Stimulated activated CD4-positive, alpha-beta T cell treated with anti-CD3 and anti-CD28 coated beads, Interleukin-1b, Interleukin-23, amount 100 ng/mL, for 48 hours (primary cell): ENCODE measurements around the gene CBLL1.

Source experiments
- DNase-seq: peaks from one replicate; pipeline ENCODE4 v3.0.0-alpha.2; 2020

CBLL1 gene, protein sequence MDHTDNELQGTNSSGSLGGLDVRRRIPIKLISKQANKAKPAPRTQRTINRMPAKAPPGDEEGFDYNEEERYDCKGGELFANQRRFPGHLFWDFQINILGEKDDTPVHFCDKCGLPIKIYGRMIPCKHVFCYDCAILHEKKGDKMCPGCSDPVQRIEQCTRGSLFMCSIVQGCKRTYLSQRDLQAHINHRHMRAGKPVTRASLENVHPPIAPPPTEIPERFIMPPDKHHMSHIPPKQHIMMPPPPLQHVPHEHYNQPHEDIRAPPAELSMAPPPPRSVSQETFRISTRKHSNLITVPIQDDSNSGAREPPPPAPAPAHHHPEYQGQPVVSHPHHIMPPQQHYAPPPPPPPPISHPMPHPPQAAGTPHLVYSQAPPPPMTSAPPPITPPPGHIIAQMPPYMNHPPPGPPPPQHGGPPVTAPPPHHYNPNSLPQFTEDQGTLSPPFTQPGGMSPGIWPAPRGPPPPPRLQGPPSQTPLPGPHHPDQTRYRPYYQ

DNA sequence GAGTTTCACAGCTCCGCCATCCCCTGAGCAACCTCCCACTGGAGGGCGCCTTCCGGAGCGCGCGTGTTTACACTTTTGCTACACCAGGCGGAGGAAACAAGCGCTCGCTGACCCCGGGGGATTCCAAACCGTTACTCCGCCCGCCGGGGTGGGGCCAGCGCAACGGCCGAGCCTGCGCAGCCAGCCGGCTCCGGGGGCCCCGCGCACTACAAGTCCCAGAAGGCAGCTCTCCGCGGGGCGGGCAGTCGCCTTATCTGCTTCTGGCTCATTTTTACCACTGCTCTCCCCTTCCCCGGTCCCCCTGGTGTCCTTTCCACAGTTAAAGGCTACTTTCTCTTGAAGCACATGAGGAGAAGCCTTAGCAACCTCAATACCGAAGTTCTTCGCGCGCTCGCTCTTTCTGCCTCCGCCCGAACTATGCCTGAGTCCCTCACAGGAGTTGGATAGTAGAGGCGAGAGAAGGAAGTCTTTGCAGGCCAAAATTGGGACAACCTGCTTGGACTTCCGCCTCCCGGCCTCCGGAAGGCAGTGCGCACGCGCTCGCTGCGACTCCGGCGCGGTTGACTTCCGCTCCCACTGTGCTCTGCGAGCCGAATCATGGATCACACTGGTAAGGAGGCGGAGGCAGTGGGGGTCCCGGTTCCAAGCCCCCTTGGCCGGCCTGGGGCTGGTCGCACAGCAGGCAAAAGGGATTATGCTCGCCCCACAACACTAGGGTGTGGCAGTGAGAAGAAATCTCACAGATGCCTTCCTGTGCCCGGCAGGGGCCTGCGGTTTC is at the start of gene CBLL1:
TSS of gene CBLL1 (plus strand) at position 576 of the 778 bp plus-strand sequence. CDS start at position 598, 22 bp downstream.
- peak; percentile 97 for DNase-seq

DNA sequence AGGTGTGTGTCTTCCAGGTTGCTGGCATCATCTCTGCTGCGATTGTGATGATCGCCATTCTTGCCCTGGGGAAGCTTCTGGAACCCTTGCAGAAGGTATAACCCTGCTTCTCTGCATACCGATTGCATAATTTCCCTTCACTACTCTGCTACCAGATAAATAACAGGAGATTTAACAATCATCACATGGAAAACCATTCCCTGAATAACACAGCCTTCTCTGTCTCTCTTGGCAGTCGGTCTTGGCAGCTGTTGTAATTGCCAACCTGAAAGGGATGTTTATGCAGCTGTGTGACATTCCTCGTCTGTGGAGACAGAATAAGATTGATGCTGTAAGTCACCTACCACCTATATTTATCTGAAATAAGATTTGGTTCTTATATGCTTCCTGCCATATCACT is 49.6 kb upstream of the CBLL1 start:
- DNase-seq = no peak

DNA sequence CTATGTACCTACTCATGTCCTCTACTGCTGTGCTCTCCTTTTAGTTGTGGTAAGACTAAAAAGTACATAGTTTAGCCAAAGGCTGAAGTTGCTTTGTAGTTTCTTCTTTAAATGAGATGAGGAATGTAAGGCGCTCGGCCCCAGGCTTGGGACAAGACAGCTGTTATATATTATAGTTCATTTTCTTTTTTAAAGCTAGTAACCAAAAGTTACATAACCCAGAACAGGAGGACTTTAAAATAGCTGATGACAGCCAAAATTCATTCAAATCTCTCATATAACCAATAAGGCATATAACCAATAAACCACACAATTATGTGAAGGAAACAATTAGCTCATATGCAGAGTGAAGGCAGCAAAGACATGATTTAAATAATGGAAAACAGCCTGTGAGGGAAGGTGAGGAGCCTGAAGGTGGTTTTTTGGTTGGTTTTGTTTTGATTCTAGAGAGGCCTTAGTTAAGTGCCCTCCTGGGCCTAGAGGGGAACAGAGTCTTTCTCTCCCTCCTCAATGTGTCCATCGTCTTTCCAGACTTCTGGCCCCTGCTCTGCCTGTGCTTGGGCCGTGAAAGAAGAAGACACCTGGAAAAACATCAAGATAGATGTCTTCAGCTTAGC is 47.5 kb upstream of the CBLL1 start:
- DNase-seq = no peak

DNA sequence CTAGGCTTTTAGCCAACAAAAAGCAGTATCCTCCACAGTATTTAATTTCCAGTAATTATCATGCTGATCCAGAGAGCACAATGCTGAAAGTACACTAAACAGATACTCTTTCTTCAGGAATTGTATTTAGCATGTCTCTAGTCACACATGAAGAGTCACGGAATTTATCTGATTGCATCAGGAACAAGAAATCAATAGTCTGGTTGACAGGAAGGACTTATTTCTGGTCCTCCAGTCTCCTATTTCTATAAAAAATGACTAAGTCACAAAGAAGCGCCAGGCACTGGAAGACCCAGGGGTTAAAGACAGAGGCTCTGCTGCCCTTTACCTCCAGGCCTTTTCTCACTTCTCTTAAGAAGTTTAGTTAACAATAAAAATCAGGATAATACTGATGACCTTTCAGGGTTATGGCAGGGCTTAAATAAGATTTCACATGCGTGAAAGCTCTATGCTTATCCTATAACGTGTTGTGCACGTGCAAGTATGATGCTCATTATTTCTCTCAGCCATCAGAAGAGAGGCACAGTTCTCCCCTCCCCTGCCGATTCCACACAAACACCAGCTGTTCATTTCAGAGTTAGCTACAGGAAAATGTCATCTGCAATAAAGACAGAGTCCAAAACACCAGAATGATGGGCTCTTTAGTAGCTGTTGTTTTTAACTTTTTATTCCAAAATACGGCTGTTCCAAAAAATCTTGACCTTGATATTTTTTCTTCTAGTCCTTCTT is 46.5 kb upstream of the CBLL1 start:
- no peak for DNase-seq

DNA sequence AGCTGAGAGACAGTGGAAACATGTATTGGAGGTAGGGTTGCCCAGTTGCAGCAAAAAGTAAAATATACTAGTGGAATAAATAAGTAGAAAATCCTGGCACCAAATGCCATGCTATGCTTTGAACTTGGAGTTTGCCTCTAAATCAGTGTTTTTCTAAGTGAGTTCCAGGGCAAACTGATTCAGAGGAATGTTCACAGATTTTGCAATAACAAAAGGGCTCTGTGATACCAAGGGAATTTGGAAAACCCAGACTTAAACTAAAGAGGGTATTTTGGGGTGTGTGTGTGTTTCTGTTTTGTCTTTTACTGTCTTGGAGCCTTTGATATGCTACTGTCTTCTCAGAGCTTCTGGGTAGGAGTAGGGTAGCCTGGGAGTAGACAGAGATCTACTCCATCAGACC is 43.4 kb upstream of the CBLL1 start:
- DNase-seq = no peak

DNA sequence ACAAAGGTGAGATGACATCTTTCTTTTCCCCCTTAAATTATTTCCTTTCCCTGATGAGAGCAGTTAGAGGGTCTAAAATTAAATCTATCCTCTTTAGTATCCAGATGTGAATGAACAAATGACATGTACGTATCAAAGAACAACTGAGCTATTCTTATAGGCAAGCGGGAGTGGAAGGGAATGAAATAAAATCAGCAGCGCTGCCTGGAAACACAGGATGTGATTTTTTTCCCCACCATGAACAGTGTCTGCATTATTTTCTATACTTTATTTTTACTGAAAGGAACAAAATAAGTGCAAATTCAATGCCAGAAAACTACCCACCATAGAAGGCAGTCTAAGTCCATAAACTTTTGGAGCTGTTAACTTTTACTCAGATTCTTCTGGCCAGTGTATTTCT is 42.8 kb upstream of the CBLL1 start:
- DNase-seq = no peak

DNA sequence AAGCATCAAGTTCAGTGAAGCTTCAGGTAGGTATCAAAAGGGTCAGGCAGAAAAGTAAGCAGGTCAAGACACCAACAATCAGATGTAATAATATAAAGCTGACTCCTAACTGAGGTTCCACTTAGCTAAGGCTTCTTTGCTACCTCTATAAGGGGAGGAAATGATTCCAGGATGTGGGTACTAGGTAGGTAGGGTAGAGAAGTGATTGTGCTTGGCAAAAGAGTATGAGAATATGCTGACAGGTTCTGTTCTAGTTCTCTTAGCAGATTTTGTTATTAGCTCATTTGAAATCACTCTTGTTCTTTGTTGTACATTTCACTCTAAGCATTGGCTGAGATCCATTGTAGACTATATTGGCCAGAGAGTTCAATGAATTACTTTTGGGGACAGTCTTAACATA is 40.7 kb upstream of the CBLL1 start:
- no peak for DNase-seq

DNA sequence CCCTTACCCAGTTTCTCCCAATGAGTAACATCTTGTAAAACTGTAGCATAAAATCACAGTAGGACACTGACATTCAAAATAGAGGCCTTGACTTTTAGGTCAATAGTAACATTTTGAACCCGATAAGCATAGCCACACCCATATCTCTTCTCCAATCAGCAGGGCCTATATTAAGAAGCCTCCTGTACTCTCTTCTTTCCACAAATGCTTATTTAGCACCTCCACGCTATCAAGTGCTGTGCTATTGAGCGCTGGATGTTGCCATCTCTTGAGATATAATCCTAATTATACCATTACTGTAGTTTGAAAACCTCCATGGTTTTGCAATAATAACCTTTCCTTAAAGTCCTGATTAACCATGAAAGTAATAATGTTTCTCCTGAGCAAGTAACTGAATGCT is 40.1 kb upstream of the CBLL1 start:
- no peak for DNase-seq

DNA sequence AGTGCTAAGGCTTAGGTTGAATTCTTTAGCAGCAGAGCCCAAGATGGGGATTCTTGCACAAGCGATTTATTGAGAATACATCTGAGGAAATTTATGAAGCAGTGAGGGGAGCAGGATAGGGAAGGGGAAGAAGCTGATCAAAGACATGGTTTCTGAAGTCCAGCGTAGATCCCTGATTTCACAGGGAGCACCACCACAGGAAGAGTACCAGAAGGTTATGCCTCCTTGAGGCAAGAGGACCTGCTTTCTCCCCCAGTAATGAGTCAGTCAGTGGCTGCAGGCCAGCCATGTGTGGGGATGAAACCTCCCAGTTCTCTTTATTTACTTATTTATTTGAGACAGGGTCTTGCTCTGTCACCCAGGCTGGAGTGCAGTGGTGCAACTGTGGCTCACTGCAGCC is 35.0 kb upstream of the CBLL1 start:
- DNase-seq = no peak

DNA sequence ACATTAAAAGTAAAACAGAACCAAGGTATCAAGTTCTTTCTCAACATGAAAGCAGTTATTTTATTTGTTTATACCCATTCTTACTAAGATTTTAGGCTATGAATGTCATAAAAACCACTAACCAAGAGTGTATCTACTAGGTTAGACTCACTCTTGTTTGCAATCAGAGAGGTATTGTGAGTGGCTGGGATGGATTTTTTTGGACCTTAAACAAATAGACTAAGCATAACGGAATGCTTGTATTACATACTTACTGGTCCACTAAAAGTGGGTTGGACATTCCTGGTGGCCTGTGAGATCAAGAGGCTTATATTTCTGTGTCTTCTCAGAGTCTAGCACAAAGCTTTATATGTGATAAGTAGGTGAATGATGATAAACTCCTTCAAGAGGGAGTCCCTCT is 32.6 kb upstream of the CBLL1 start:
- DNase-seq = no peak

DNA sequence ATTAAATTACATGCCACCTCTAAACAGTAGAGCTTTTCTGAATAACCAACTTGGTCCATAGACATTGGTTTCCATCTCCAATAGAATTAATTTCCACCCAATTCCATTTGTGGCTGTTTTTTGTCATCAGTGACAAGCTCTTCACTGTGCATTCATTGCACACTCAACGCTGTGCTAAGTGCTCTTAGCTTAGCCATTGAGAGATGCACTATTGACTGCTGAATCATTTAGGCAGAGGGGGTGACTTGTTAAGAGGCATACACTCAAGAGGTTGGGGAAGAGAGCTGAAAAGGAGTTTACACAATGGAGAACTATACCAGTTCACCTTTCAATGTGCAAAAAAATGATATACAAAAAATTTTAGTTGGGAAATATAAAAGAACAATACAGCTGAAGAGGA is 31.9 kb upstream of the CBLL1 start:
- no peak for DNase-seq

DNA sequence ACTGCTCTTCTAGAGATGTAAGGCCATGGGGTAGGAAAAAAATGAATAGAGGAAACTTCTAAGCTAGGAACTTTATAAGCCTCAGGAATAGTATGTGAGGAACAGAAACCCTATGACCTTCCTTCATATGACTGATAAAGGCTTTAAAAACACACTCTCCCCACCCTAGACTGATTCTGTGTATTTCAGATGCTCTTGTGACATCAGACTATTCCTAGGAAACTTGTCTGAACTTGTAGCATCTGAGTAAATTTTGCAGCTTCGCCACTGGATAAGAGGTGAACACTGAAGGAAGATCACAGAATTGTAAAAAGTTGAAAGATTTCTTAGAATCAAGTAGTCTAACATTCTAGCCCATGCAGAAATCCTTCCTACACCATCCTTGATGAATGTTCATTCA is 31.0 kb upstream of the CBLL1 start:
- no peak for DNase-seq

DNA sequence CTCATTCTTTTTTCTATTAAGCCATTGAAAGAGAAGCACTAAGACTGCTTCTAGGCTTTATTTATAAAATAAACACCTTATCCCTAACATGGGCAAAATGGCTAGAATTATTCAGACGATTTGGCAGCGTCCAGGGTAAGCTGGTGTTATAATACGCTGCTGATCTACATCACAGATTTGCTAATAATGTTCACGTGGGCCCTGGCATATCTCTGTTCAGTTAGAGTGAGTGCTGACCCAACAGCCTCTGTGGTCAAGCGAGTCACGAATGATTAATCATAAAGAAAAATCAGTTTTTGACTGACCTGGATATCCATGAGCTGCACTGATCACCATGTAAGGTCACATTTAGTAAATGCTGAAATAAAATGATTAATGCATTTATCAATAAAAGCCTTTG is 28.4 kb upstream of the CBLL1 start:
- no peak for DNase-seq

DNA sequence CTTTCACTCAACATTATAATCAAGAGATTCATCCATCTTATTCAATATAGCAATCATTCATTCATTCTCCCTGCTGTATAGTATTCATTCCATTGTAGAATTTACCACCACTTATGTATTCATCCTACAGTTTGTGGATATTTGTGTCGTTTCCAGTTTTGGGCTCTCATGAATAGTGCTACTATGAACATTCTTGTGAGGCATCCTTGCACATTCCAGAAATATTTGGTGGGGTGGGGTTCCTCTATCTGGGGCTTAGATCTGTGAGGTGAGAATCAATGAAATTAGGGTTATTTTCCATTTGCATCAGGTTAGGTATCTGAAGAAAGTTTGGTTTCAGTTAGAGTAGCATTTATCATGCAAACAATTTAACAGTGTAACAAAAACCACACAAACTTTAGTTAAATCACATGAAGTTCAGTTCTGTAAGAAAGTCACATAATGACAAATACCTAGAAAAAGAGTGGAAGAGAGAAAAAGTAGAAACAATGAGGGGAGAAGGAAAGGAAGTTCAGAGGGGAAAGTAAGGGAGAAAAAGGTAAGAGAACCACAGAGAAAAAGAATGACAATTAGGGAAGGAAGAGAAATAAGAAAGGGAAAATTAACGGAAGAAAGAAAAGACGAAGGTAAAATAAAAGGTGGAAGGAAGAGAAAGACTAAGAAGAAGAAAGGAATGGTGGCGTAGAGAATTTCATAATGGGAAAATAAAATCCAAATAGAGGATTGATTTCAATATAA is 25.3 kb upstream of the CBLL1 start:
- no peak for DNase-seq

DNA sequence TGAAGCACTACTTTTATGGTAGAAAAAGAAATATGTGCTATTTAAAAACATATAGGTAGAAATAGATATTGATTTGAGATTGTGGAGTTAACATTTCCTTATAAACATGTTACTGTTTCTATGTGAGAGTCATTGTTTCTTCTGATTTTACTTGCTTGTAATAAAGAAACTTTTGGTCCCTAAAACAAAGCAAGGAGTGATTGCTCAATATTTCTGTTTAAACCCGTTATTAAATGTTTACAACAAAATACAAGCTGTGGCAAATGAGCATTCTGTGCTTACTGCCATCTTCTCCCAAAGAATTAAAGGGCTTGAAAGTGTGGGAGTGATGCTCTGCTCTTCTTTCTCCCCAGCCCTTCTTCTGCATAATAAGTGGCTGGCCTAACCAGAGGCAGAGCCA is 22.7 kb upstream of the CBLL1 start:
- DNase-seq = no peak

DNA sequence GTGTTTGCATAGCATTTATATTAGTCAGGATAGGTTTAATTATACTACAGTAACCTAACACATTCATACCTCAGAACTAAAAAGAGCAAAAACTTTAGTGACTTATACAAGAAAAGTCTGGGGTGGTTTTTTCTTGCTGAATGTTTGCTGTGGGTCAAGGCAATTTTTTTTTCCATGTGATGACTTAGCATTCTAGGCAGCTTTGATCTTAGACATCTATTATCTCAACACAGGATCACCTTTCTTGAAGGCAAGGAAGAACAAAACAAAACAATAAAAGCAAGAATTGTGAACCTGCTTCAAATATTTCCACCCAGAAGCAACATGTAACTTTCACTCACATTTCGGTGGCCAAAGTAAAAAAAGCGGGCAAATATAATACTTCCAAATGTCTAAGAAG is 20.7 kb upstream of the CBLL1 start:
- DNase-seq = no peak

DNA sequence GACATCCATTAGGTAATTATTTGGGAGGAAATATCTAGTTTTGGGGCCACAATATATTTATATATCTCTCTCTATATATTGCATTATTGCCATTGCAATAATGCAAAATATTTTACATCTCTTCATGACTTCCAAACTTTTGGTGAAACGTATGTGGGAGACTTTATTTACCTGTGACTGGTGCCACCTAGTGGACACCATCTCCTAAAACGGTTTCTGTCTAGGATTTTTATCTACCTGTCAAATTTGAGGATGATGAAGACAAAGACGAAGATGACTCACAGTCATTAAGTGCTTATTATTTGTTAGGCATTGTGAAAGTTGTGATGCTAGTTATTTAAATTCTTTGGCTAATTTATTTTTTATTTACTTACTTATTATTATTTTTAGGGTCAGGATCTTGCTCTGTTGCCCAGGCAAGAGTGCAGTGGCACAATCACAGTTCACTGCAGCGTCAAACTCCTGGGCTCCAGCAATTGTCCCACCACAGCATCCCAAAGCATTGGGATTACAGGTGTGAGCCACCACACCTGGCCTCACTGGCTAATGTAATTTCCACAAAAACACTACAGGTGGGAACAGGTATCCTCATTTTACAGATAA is 18.7 kb upstream of the CBLL1 start:
- DNase-seq = peak; percentile 38

DNA sequence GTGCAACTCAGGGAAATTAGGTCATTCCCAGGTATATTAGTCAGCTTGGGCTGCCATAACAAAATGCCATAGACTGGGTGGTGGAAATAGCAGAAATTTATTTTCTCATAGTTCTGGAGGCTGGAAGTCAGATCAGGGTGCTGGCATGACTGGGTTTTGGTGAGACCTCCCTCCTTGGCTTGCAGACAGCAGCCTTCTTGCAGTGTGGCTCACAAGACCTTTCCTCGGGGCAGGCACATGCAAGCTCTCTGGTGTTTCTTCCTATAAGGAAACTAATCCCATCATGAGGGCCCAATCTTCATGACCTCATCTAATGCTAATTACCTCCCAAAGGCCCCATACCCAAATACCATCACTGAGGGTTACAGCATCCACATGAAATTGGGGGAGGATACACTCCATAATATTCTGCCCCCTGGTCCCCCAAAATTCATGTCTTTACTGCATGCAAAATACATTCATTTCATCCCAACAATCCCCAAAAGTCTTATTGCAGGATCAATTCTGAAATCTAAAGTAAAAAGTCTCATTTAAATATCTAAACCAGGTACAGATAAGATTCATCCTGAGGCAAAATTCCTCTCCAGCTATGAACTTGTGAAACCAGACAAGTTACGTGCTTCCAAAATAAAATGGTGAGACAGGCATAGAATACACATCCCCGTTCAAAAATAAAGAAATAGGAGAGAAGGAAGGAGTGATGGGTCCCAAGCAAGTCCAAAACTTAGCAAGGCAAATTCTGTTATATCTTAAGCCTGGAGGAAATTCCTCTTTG is 17.4 kb upstream of the CBLL1 start:
- no peak for DNase-seq

DNA sequence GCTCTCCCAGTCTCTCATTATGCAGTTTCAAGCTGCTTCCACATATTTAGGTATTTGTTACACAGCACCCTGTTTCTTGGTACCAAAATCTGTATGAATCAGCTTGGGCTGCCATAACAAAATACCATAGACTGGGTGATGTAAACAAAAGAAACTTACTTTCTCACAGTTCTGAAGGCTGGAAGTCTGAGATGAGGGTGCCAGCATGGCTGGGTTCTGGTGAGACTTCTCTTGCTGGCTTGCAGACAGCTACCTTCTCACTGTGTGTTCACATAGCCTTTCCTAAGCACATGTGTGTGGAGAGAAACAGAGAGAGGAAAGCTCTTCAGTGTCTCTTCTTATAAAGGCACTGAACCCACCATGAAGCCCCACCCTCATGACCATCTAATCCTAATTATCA is 15.7 kb upstream of the CBLL1 start:
- no peak for DNase-seq

DNA sequence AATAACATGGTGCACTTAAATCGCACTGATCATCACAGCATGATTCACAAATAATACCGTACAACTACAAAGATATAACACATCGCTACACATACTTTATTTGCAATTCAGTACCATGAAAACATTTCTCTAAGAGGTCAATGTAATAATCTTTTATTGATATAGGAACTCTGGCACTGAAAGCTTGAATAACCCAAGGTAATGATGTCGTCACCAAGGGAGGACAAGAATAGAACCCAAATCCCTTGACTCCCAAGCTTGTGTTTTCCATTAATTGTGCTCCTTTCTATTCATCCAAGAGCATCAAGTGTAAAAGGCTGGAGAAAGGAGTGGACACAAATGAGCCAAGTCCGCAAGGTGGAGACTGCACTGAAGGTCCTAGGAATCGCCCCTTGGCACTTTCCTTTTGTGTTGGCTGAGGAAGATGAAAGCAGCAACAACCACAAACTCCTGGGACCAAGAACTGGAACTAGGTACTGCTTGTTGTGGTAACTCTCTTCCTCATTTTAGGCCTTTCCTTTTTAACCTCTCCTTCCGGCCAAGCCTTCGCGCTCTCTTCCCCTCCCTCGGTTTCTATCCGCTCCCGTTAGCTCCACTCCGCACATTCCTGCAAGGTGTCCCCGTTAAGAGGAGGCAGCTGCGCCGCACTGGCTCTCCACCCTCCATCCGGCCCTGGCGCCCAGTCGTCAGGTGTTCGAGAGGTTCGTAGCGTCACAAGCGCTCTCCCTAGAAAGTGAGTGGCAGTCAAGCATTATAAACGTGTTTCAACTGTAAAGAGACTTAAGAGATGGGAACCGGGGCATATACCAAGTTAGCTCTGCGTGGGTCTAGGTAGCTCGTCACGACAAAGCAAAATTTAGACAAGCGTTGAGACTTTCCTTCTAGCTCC is 1.0 kb upstream of the CBLL1 start:
- no peak for DNase-seq
